ENCODE data around the gene GPR171. TPM values are rescaled to one million over a fixed set of nuclear protein-coding genes. Genes with fewer than 3 reads are reported as not detected.

GPR171 gene
- total RNA-seq, 1 donor from 2014 or later, result 1.3 TPM

GRCh38 chr3:151191095-151191494 is 11.9 kb downstream of the GPR171 start:
- H3K4me3 ChIP-seq, result no peak overlapping the region
- ATAC-seq, result no peak
- intact Hi-C loops (cut with DNase I), result no loop called here

DNA sequence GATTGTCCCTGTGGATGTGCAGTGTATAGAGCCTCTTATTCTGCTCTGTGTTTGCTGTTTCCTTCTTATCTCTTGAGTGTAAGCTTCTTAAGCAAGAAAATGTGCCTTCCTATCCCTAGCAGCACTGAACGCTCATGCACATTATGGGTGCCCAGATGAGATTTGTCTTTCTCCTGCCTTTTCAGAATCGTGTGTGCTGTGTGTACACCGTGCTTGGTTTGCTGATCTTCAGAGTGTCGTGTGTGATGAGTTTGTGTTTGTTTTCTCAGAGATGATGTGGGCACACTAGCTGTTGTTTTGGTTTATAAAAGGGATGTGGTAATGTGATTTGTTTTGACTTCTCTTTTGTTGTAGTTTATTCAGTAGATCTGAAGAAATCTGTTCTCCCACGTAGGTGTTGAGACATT is 19.7 kb downstream of the GPR171 start:
- peak in 1 of 2 donors; percentile 12 for ATAC-seq
- Histone ChIP-seq H3K27ac (no peak overlapping the region), H3K27me3 (ENCODE audit: low read depth) (no peaks in the 10 kb centered on the region), H3K4me3 (no peak overlapping the region), H3K9me3 (no peaks in the 10 kb centered on the region), H3K36me3 (no peaks in the 10 kb centered on the region), H3K4me1 (no peaks in the 10 kb centered on the region)
- TF ChIP-seq, protein P1, sequence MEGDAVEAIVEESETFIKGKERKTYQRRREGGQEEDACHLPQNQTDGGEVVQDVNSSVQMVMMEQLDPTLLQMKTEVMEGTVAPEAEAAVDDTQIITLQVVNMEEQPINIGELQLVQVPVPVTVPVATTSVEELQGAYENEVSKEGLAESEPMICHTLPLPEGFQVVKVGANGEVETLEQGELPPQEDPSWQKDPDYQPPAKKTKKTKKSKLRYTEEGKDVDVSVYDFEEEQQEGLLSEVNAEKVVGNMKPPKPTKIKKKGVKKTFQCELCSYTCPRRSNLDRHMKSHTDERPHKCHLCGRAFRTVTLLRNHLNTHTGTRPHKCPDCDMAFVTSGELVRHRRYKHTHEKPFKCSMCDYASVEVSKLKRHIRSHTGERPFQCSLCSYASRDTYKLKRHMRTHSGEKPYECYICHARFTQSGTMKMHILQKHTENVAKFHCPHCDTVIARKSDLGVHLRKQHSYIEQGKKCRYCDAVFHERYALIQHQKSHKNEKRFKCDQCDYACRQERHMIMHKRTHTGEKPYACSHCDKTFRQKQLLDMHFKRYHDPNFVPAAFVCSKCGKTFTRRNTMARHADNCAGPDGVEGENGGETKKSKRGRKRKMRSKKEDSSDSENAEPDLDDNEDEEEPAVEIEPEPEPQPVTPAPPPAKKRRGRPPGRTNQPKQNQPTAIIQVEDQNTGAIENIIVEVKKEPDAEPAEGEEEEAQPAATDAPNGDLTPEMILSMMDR (IDR thresholded peaks at IDR 0.05), result no peak
- intact Hi-C loops (cut with DNase I), result no loop called here
- DNase-seq, result no peak

More at GRCh38 chr3:151191095-151191494, 11.9 kb downstream of the GPR171 start:
- Histone ChIP-seq H3K9me3 (no peaks in the 10 kb centered on the region), H3K36me3 (no peaks in the 10 kb centered on the region), H3K27ac (no peak overlapping the region), H3K4me1 (no peaks in the 10 kb centered on the region), H3K27me3 (ENCODE audit: low read depth) (no peaks in the 10 kb centered on the region)
- no peak for DNase-seq
- TF ChIP-seq, protein P1 (IDR thresholded peaks at IDR 0.05), result no peak

DNA sequence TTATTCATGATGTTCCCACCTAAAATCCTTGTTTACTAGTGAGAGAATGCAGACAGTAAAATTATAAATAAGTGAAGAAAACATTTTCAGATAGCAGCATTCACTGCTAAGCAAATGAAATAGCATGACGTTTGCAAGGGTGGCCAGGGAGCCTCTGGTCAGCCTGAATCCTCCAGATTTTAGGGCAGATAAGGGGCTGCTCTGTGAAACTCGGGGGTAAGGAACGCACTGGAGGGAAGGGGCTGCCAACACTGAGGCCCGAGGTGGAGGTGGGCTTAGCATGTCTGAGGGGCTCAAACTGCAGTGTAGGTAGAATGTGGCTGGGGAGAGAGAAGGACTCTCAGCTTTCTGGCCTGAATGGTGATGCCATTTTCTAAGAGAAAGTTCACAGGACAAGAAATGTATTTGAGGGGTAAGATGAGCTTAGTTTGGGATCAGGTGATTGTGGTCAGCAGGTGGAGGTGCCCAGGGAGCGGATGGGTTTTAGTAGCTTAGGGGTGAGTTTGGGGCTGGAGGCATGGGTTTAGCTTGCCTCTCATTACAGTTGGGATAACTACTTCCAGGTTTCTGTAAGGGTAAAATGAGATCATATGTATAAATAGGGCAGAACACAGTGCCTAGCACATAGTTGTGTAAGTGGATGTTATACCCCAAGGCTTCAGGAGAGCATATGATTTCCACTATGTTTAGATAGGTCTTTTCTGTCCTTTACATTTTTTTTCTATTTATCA is 20.5 kb downstream of the GPR171 start:
- no peaks in the 10 kb centered on the region for H3K36me3 ChIP-seq
- H3K4me1 ChIP-seq, result no peaks in the 10 kb centered on the region
- H3K27me3 ChIP-seq (ENCODE audit: low read depth), result no peaks in the 10 kb centered on the region
- H3K4me3 ChIP-seq, result no peak overlapping the region
- intact Hi-C loops (cut with DNase I), result no loop called here
- TF ChIP-seq, protein P1 (IDR thresholded peaks at IDR 0.05), result no peak
- DNase-seq, result no peak
- H3K9me3 ChIP-seq, result no peaks in the 10 kb centered on the region
- ATAC-seq, result no peak
- no peak overlapping the region for H3K27ac ChIP-seq

GRCh38 chr3:151178208-151178845 is 24.7 kb downstream of the GPR171 start:
- no peak for DNase-seq
- Histone ChIP-seq H3K27me3 (ENCODE audit: low read depth) (no peaks in the 10 kb centered on the region), H3K27ac (no peak overlapping the region), H3K4me1 (no peaks in the 10 kb centered on the region), H3K9me3 (no peaks in the 10 kb centered on the region), H3K36me3 (no peaks in the 10 kb centered on the region), H3K4me3 (no peak overlapping the region)
- ATAC-seq, result no peak
- intact Hi-C loops (cut with DNase I), result no loop called here
- TF ChIP-seq, protein P1 (IDR thresholded peaks at IDR 0.05), result no peak

GRCh38 chr3:151175952-151176351 is 27.1 kb downstream of the GPR171 start:
- no peaks in the 10 kb centered on the region for H3K9me3 ChIP-seq
- DNase-seq (no peak), ATAC-seq (no peak)
- no peaks in the 10 kb centered on the region for H3K36me3 ChIP-seq
- no peak overlapping the region for H3K27ac ChIP-seq
- H3K4me3 ChIP-seq, result no peak overlapping the region
- TF ChIP-seq, protein P1 (IDR thresholded peaks at IDR 0.05), result no peak
- intact Hi-C loops (cut with DNase I), result no loop called here
- no peaks in the 10 kb centered on the region for H3K27me3 ChIP-seq (ENCODE audit: low read depth)
- peaks cover 8% of the 10 kb centered on the region for H3K4me1 ChIP-seq

All from lower lobe of right lung (tissue), 2 donors.